Keratinocyte (primary cell): Measurements from ENCODE around the gene ATP5IF1.

Source experiments
- CTCF ChIP-seq, 3 experiments: IDR thresholded peaks in 1 of 3; conservative IDR thresholded peaks in 1 of 3; optimal IDR thresholded peaks in 1 of 3; 2 replicates in 2 of 3; 3 replicates in 1 of 3; pipeline versions ENCODE3 to v1.5.1; 2011; ENCODE audit warnings: low read length in 3 of 3, mild to moderate bottlenecking in 3 of 3, moderate library complexity in 2 of 3, control low read depth in 1 of 3, inconsistent platforms in 1 of 3; ENCODE audit not compliant: insufficient read depth in 2 of 3; ENCODE audit errors: extremely low read depth in 1 of 3
- EZH2 ChIP-seq: IDR thresholded peaks from one replicate; pipeline ENCODE4 v1.6.1; 2012; ENCODE audit warnings: inconsistent platforms, mild to moderate bottlenecking, low read length, moderate library complexity

GRCh38 chr1:28264897-28265296, 29.0 kb downstream of the ATP5IF1 start:
- TF ChIP-seq CTCF (optimal IDR thresholded peaks at IDR 0.05 in 1 of 3, IDR thresholded peaks at IDR 0.05 in 1 of 3, conservative IDR thresholded peaks at IDR 0.05 in 1 of 3; ENCODE audit: extremely low read depth in 1 of 3, insufficient read depth in 2 of 3, low read length in 3 of 3) = no peak
- no peak for TF ChIP-seq EZH2
